A549 (cell line): Measurements from ENCODE around the gene DTX3. TPM values are rescaled to one million over a fixed set of nuclear protein-coding genes. Genes with fewer than 3 reads are reported as not detected.

Source experiments
- ATAC-seq, 2 experiments: fragments of 200-7000 bp in 1 of 2; fragments of >200 bp in 1 of 2; cut with Nextera tagmentation in 1 of 2; cut with Tn5 transposase in 1 of 2; 3 replicates each; pipeline versions ENCODE4 v1.8.0 to v1.9.1; 2018 to 2020; ENCODE audit warnings: mild to moderate bottlenecking in 1 of 2, moderate library complexity in 1 of 2
- CTCF ChIA-PET: fragments of 300-600 bp; sonication (Branson Sonifier 250); formaldehyde crosslinking; extraction: SDS; loops from one replicate; lab custom pipeline; 2021; ENCODE audit warnings: antibody characterized with exemption, inconsistent platforms; lab: Yijun Ruan, JAX
- POLR2A ChIA-PET: fragments of 350-600 bp; formaldehyde crosslinking; extraction: SDS; loops from one replicate; lab custom pipeline; 2021; ENCODE audit warnings: antibody characterized with exemption, inconsistent platforms; lab: Yijun Ruan, JAX
- DNase-seq, 2 experiments: peaks; one replicate each; pipeline versions ENCODE4 v3.0.0 to v3.0.0-alpha.2; 2011 to 2016; ENCODE audit warnings: low read depth in 1 of 2, low spot score in 1 of 2
- FAIRE-seq: peaks from 2 replicates; lab custom pipeline; 2011; peaks lifted over from hg19 to GRCh38; lab: Jason Lieb, UNC
- H3K27ac ChIP-seq, 2 experiments: fragments of >200 bp; sonication (Bioruptor Twin); formaldehyde crosslinking; 3 replicates each; pipeline ENCODE4 v1.5.1; 2016 to 2017
- H3K4me1 ChIP-seq: fragments of >200 bp; sonication (Bioruptor Twin); formaldehyde crosslinking; 3 replicates; pipeline ENCODE4 v1.6.1; 2016
- H3K4me2 ChIP-seq: fragments of >200 bp; sonication (Bioruptor Twin); formaldehyde crosslinking; 3 replicates; pipeline ENCODE4 v1.6.1; 2016
- H3K4me3 ChIP-seq: fragments of >200 bp; sonication (Bioruptor Twin); formaldehyde crosslinking; 3 replicates; pipeline ENCODE4 v1.5.1; 2016
- H3K9me3 ChIP-seq: fragments of >200 bp; sonication (Bioruptor Twin); formaldehyde crosslinking; 3 replicates; pipeline ENCODE4 v1.6.1; 2016
- BHLHE40 ChIP-seq: IDR thresholded peaks from 2 replicates; pipeline ENCODE4 v1.6.1; 2012; ENCODE audit warnings: low read depth, low read length, inconsistent platforms
- CBX8 ChIP-seq: fragments of 200-600 bp; sonication (generic); IDR thresholded peaks from 2 replicates; pipeline ENCODE4 v1.6.1; 2016
- CHD2 ChIP-seq: fragments of 150-350 bp; IDR thresholded peaks from 2 replicates; pipeline ENCODE4 v1.6.1; 2014; ENCODE audit warnings: low read length; ENCODE audit not compliant: partially characterized antibody
- EHMT2 ChIP-seq: fragments of 200-600 bp; sonication (generic); IDR thresholded peaks from 2 replicates; pipeline ENCODE4 v1.6.1; 2016; ENCODE audit warnings: antibody characterized with exemption, low read depth, mild to moderate bottlenecking, moderate library complexity
- EP300 ChIP-seq, 2 experiments: fragments of >200 bp; sonication (Bioruptor Twin); formaldehyde crosslinking; IDR thresholded peaks; 2 replicates in 1 of 2; 3 replicates in 1 of 2; pipeline ENCODE4 v1.6.1; 2016 to 2017
- ESRRA ChIP-seq: fragments of 150-350 bp; IDR thresholded peaks from 2 replicates; pipeline ENCODE4 v1.6.1; 2014; ENCODE audit warnings: mild to moderate bottlenecking, low read length, borderline replicate concordance
- FOXS1 ChIP-seq: fragments of 250-450 bp; sonication (Bioruptor Pico); IDR thresholded peaks from 2 replicates; pipeline ENCODE4 v1.5.0; 2020; ENCODE audit warnings: mild to moderate bottlenecking, moderate library complexity
- HOXB13 ChIP-seq: fragments of 250-450 bp; sonication (Bioruptor Pico); IDR thresholded peaks from 2 replicates; pipeline ENCODE4 v1.5.0; 2020; ENCODE audit warnings: low read depth, mild to moderate bottlenecking, moderate library complexity
- JUNB ChIP-seq: fragments of >200 bp; sonication (Bioruptor Twin); formaldehyde crosslinking; IDR thresholded peaks from 2 replicates; pipeline ENCODE4 v1.6.1; 2016
- KDM1A ChIP-seq: fragments of 200-600 bp; sonication (generic); IDR thresholded peaks from 2 replicates; pipeline ENCODE4 v1.6.1; 2016; ENCODE audit warnings: low read depth, mild to moderate bottlenecking
- MAFK ChIP-seq: fragments of 450-650 bp; IDR thresholded peaks from 2 replicates; pipeline ENCODE4 v1.6.1; 2014; ENCODE audit not compliant: partially characterized antibody
- NPAS2 ChIP-seq: fragments of 250-450 bp; sonication (Bioruptor Pico); IDR thresholded peaks from 2 replicates; pipeline ENCODE4 v1.8.0; 2022; ENCODE audit warnings: mild to moderate bottlenecking, moderate library complexity, borderline replicate concordance
- RAD21 ChIP-seq, 2 experiments: fragments of >200 bp in 1 of 2; sonication (Bioruptor Twin) in 1 of 2; formaldehyde crosslinking in 1 of 2; IDR thresholded peaks in 1 of 2; conservative IDR thresholded peaks in 1 of 2; 2 replicates in 1 of 2; 3 replicates in 1 of 2; pipeline ENCODE4 v1.6.1; 2012 to 2018; ENCODE audit warnings: inconsistent platforms in 1 of 2
- RARB ChIP-seq: fragments of 250-450 bp; sonication (Bioruptor Pico); IDR thresholded peaks from 2 replicates; pipeline ENCODE4 v1.8.0; 2021; ENCODE audit warnings: mild to moderate bottlenecking, moderate library complexity
- RCOR1 ChIP-seq: fragments of 150-350 bp; IDR thresholded peaks from 2 replicates; pipeline ENCODE4 v1.6.1; 2014; ENCODE audit warnings: antibody characterized with exemption, low read length, low read depth
- SMC3 ChIP-seq: fragments of >200 bp; sonication (Bioruptor Twin); formaldehyde crosslinking; IDR thresholded peaks from 3 replicates; pipeline ENCODE4 v1.6.1; 2018; ENCODE audit warnings: inconsistent platforms
- SREBF2 ChIP-seq: fragments of 450-650 bp; IDR thresholded peaks from 2 replicates; pipeline ENCODE4 v1.6.1; 2014; ENCODE audit warnings: mild to moderate bottlenecking, moderate library complexity
- TP53 ChIP-seq: fragments of 250-450 bp; sonication (Bioruptor Pico); IDR thresholded peaks from 2 replicates; pipeline ENCODE4 v1.5.0; 2021; ENCODE audit warnings: mild to moderate bottlenecking, moderate library complexity
- ZC3H11A ChIP-seq: fragments of 450-650 bp; IDR thresholded peaks from 2 replicates; pipeline ENCODE4 v1.6.1; 2014; ENCODE audit warnings: antibody characterized with exemption, mild to moderate bottlenecking
- ZFP36 ChIP-seq: fragments of 450-650 bp; IDR thresholded peaks from 2 replicates; pipeline ENCODE4 v1.6.1; 2014; ENCODE audit warnings: borderline replicate concordance; ENCODE audit not compliant: partially characterized antibody
- ZSCAN20 ChIP-seq: fragments of 250-450 bp; sonication (Bioruptor Pico); IDR thresholded peaks from 2 replicates; pipeline ENCODE4 v1.8.0; 2022; ENCODE audit warnings: mild to moderate bottlenecking, moderate library complexity
- WGBS: methylation state at CpG from one replicate; pipeline ENCODE4 v1.1.6; 2017; ENCODE audit errors: missing lambda C conversion rate; 5-methylcytosine and 5-hydroxymethylcytosine counted together
- polyA plus RNA-seq, 4 experiments: library from polyadenylated mRNA; depleted of rRNA in 3 of 4; stranded (reverse); fragments of >200 nt; fragmentation: RNase III in 1 of 4; extraction: RNeasy Plus Mini Kit Qiagen cat#74134 plus additional on column Dnase treatment in 1 of 4; gene quantifications; 2 replicates in 3 of 4; 3 replicates in 1 of 4; pipeline ENCODE4 v1.2.3, GENCODE V29; 2011 to 2017
- TF ChIP-seq, protein P1 (sequence below): IDR thresholded peaks from 2 replicates; pipeline ENCODE4 v1.6.1; 2012; ENCODE audit warnings: low read depth, borderline replicate concordance
- TF ChIP-seq, protein P2 (sequence below): fragments of 200-600 bp; sonication (generic); IDR thresholded peaks from 2 replicates; pipeline ENCODE4 v1.6.1; 2016; ENCODE audit warnings: antibody characterized with exemption, mild to moderate bottlenecking, moderate library complexity
- TF ChIP-seq, protein P3 (sequence below): fragments of >200 bp; sonication (Bioruptor Twin); formaldehyde crosslinking; IDR thresholded peaks from 2 replicates; pipeline ENCODE4 v1.6.1; 2016
- TF ChIP-seq, protein P4 (sequence below): IDR thresholded peaks from 2 replicates; pipeline ENCODE4 v1.6.1; 2012
- TF ChIP-seq, protein P5 (sequence below): IDR thresholded peaks from 2 replicates; pipeline ENCODE4 v1.6.1; 2012
- TF ChIP-seq, protein P6 (sequence below): fragments of >200 bp; sonication (Bioruptor Twin); formaldehyde crosslinking; IDR thresholded peaks from 3 replicates; pipeline ENCODE4 v1.6.1; 2016

DTX3 gene
- polyA plus RNA-seq, 2 of the 4 experiments (the other 2 are of a cell fraction): 21.7 to 24.7 TPM

DNA sequence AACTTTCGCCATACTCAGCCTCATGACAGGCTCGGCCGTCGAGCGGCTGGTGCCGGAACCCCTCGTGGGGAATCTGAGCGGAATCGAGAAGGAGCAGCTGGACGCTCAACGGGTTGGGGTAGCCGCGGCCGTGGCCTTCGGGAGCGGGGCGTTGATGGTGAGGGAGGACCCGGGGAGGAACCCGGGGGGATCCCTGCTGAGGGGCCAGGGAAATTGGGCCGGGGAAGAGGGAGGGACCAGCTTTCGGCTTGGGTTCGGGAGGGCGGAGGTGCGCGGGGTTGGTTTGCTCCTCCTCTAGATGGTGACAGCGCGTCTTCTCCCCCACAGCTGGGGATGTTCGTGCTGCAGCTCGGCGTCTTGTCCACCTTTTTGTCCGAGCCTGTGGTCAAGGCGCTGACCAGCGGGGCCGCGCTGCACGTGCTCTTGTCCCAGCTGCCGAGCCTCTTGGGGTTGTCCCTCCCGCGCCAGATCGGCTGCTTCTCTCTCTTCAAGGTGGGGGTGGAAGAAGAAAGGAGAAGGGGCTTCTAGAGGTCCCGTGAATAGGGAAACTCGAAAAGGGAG, 16.4 kb downstream of the DTX3 start:
- TF ChIP-seq, protein P1, sequence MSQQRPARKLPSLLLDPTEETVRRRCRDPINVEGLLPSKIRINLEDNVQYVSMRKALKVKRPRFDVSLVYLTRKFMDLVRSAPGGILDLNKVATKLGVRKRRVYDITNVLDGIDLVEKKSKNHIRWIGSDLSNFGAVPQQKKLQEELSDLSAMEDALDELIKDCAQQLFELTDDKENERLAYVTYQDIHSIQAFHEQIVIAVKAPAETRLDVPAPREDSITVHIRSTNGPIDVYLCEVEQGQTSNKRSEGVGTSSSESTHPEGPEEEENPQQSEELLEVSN: peak; percentile 48; the same call in 1 of the 2 replicates
- no peak for TF ChIP-seq MAFK
- Histone ChIP-seq H3K27ac (peak overlapping the region; percentile 54 to 76; a peak in 5 of 6 replicates), H3K9me3 (no peaks in the 10 kb centered on the region), H3K4me3 (peak overlapping the region; percentile 53), H3K4me1 (peaks cover 13% of the 10 kb centered on the region; the same call in 1 of the 3 replicates), H3K4me2 (peak overlapping the region; percentile 98)
- POLR2A ChIA-PET: interaction anchor here (0.5 to 1.2 kb wide), 2 partner anchors 98 to 376 kb away, joined by 3 to 5 read pairs; no protein-coding TSS in a partner anchor
- ATAC-seq: peak; percentile 25 to 32
- FAIRE-seq: no peak
- 28% methylated on average over 32 of the region's 42 CpGs for WGBS
- no peak for DNase-seq
- CTCF ChIA-PET: interaction anchor here (0.7 to 20.9 kb wide), 19 partner anchors 9 to 142 kb away, joined by 3 to 336 read pairs (median 5); partner anchors contain the start of genes ARHGEF25, B4GALNT1 and PIP4K2C

DNA sequence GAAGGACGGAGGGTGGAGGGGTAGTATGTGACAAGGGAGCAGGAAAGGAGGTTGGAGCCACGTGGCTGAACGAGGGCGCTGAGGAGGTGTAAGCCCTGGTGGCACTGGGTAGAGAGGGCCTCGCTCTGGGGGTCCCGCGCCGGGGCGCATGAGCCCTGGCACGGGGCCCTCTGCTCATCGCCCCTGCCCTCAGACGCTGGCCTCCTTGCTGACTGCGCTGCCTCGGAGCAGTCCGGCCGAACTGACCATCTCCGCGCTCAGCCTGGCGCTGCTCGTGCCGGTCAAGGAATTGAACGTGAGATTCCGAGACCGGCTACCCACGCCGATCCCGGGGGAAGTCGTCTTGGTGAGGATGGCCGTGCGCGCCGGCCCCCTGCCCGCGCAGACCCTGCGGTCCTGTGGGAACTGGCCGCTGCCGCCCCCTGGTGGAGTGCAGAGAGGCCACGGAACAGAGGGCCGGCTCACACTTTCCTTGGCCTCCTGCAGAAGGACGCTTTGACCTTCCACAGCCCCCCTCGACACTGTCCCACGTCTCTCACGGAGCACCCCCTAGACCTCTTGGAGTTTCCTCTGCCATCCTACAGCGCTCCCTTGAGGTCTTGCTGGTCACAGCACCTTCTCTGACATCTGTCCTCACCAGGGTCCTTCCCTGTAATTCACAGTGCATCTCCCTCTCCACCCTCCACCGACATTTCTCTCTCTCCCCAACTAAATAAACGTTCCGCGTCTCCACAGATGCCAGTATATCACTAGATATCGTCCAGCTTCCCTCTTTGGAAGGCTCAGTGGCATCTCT, 17.1 kb downstream of the DTX3 start:
- H3K4me1 ChIP-seq: peaks cover 10% of the 10 kb centered on the region; the same call in 1 of the 3 replicates
- ATAC-seq (peak; percentile 76 to 92), FAIRE-seq (no peak), DNase-seq (peak; percentile 64 to 88)
- POLR2A ChIA-PET: interaction anchor here (0.5 to 1.3 kb wide), 3 partner anchors 31 to 376 kb away, joined by 3 to 5 read pairs (median 4); partner anchors contain the start of gene PIP4K2C
- peak overlapping the region; percentile 53 for H3K4me3 ChIP-seq
- H3K27ac ChIP-seq: peak overlapping the region; percentile 54 to 76; a peak in 5 of 6 replicates
- WGBS: 3% methylated on average over 35 of the region's 49 CpGs
- peak overlapping the region; percentile 98 for H3K4me2 ChIP-seq
- CTCF ChIA-PET: interaction anchor here (0.7 to 20.9 kb wide), 28 partner anchors 9 to 114 kb away, joined by 3 to 336 read pairs (median 4); partner anchors contain the start of genes ARHGEF25, B4GALNT1, OS9 and PIP4K2C
- no peaks in the 10 kb centered on the region for H3K9me3 ChIP-seq
- TF ChIP-seq, protein P2, sequence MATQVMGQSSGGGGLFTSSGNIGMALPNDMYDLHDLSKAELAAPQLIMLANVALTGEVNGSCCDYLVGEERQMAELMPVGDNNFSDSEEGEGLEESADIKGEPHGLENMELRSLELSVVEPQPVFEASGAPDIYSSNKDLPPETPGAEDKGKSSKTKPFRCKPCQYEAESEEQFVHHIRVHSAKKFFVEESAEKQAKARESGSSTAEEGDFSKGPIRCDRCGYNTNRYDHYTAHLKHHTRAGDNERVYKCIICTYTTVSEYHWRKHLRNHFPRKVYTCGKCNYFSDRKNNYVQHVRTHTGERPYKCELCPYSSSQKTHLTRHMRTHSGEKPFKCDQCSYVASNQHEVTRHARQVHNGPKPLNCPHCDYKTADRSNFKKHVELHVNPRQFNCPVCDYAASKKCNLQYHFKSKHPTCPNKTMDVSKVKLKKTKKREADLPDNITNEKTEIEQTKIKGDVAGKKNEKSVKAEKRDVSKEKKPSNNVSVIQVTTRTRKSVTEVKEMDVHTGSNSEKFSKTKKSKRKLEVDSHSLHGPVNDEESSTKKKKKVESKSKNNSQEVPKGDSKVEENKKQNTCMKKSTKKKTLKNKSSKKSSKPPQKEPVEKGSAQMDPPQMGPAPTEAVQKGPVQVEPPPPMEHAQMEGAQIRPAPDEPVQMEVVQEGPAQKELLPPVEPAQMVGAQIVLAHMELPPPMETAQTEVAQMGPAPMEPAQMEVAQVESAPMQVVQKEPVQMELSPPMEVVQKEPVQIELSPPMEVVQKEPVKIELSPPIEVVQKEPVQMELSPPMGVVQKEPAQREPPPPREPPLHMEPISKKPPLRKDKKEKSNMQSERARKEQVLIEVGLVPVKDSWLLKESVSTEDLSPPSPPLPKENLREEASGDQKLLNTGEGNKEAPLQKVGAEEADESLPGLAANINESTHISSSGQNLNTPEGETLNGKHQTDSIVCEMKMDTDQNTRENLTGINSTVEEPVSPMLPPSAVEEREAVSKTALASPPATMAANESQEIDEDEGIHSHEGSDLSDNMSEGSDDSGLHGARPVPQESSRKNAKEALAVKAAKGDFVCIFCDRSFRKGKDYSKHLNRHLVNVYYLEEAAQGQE: no peak
- TF ChIP-seq HOXB13 (CRISPR knock-in tag): no peak
- TF ChIP-seq CBX8: no peak
- TF ChIP-seq RAD21 (conservative IDR thresholded peaks at IDR 0.05 in 1 of 2, IDR thresholded peaks at IDR 0.05 in 1 of 2): peak; percentile 71 to 84
- no peak for TF ChIP-seq FOXS1 (CRISPR knock-in tag)
- TF ChIP-seq MAFK: peak; percentile 7
- TF ChIP-seq BHLHE40: no peak
- peak; percentile 96 for TF ChIP-seq SMC3
- TF ChIP-seq ESRRA: no peak
- no peak for TF ChIP-seq ZFP36
- no peak for TF ChIP-seq EP300 (IDR thresholded peaks at IDR 0.05)
- TF ChIP-seq, protein P3, sequence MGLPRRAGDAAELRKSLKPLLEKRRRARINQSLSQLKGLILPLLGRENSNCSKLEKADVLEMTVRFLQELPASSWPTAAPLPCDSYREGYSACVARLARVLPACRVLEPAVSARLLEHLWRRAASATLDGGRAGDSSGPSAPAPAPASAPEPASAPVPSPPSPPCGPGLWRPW: no peak
- no peak for TF ChIP-seq NPAS2 (CRISPR knock-in tag)
- no peak for TF ChIP-seq SREBF2
- TF ChIP-seq KDM1A: no peak
- TF ChIP-seq, protein P4, sequence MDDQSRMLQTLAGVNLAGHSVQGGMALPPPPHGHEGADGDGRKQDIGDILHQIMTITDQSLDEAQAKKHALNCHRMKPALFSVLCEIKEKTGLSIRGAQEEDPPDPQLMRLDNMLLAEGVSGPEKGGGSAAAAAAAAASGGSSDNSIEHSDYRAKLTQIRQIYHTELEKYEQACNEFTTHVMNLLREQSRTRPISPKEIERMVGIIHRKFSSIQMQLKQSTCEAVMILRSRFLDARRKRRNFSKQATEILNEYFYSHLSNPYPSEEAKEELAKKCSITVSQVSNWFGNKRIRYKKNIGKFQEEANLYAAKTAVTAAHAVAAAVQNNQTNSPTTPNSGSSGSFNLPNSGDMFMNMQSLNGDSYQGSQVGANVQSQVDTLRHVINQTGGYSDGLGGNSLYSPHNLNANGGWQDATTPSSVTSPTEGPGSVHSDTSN: no peak
- TF ChIP-seq ZC3H11A: no peak
- TF ChIP-seq ZSCAN20 (CRISPR knock-in tag): no peak
- TF ChIP-seq, protein P5, sequence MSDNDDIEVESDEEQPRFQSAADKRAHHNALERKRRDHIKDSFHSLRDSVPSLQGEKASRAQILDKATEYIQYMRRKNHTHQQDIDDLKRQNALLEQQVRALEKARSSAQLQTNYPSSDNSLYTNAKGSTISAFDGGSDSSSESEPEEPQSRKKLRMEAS: peak; percentile 77
- TF ChIP-seq, protein P6, sequence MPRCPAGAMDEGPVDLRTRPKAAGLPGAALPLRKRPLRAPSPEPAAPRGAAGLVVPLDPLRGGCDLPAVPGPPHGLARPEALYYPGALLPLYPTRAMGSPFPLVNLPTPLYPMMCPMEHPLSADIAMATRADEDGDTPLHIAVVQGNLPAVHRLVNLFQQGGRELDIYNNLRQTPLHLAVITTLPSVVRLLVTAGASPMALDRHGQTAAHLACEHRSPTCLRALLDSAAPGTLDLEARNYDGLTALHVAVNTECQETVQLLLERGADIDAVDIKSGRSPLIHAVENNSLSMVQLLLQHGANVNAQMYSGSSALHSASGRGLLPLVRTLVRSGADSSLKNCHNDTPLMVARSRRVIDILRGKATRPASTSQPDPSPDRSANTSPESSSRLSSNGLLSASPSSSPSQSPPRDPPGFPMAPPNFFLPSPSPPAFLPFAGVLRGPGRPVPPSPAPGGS: no peak
- no peak for TF ChIP-seq JUNB
- TF ChIP-seq CHD2: no peak
- TF ChIP-seq RARB (CRISPR knock-in tag): no peak
- TF ChIP-seq, protein P1: no peak
- TF ChIP-seq EHMT2: no peak
- TF ChIP-seq RCOR1: no peak
- TF ChIP-seq TP53 (CRISPR knock-in tag): no peak
